Epithelial cell of prostate (primary cell): ENCODE measurements around the gene ATP9B.

Experiments used
- DNase-seq: peaks from one replicate; pipeline ENCODE4 v3.0.0-alpha.2; 2011; ENCODE audit warnings: low read depth, low spot score
- H3K27ac ChIP-seq: fragments of 450-650 bp; 2 replicates; pipeline ENCODE4 v1.5.1; 2017; ENCODE audit warnings: mild to moderate bottlenecking

The ATP9B gene

DNA sequence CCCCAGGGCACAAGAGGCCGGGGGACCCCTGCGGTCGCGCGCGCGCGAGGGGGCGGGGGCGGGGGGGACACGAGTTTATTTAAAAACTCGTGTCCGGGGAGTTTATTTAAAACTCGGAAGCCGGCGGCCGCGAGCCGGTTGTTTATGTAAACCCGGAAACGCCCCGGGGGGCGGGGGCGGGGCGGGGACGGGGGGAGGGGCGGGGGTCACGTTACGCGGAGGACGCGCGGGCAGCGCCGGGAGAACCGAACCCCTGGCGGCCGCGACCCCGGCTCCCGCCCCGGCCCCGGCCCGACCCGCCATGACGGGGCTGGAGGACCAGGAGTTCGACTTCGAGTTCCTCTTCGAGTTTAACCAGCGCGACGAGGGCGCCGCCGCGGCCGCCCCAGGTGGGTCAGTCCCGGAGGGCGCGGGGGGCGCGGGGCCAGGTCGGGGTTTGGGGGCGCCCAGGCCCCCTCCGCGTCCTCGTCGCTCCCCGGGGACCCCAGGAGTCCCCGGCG is 330.9 kb downstream of the ATP9B start:
- H3K27ac ChIP-seq, result no peak overlapping the region
- no peak for DNase-seq

DNA sequence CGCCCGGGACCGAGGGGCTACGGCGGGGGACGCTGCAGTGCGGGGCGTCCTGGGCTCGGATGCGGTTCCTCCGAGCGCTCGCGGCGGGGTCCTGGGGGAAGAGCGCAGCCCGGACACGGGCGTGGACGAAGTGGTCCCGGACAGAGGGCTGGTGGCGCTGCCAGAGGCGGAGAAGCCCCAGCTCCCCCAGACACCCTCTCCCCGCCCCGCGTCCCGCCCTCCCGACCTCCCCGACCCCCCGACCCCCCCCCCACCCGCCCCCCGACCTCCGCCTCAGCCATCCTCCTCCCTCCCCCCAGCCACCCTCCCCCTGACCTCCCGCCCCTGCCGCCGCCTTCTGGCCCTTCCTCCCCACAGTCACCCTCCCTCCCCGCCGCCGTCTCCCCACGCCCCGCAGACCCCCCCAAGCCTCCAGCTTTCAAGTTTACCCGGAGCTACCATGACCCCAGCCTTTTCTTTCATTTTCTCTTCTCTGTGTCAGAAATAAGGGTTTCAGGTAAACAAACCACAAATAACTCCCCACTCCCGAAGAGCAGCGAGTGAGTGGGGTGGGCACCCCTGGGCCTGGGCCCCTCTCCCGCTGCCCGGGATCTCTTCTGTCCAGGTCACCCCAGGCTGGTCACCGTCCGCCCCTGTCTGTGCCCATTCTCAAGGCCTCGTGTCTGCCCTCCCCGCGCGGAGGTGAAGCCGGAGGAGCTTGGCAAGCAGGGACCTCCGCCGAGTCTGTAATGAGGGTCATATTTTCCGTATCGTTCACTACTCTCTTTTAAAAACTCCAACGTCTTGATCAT is 331.6 kb downstream of the ATP9B start:
- H3K27ac ChIP-seq, result no peak overlapping the region
- DNase-seq, result no peak

DNA sequence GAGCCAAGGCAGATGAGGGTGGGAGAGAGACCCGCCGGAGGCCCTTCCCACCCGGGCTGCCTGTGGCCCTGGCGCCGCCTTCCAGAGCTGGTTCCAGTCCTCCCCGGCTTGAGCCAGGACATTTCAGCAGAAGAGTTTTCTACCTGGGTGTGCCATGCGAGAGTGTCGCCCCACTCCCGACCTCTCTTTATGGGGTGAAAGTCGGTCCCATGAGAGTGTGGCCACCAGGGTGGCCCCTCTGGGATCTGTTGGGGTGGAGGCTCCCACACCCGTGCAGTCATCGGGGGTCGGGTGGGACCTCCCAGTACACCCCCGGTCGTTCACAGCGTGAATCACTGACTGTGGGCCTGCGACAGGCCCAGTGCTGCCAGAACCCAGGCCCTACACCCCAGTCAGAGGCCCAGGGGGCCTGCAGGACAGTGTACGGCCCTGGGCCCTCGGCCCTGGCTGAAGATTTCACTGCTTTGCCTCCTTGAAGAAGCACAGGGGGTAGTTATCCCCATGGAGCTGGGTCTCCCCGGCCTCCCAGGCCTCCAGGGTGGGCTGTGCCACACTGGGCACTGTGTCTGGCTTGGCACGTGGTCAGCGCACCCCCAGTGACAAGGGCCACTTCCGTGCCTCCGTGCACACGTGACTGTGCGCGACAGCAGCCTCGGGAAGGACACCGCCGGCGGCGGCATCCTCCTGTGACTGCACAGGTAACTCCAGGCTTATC is 332.5 kb downstream of the ATP9B start:
- DNase-seq, result no peak
- no peak overlapping the region for H3K27ac ChIP-seq

DNA sequence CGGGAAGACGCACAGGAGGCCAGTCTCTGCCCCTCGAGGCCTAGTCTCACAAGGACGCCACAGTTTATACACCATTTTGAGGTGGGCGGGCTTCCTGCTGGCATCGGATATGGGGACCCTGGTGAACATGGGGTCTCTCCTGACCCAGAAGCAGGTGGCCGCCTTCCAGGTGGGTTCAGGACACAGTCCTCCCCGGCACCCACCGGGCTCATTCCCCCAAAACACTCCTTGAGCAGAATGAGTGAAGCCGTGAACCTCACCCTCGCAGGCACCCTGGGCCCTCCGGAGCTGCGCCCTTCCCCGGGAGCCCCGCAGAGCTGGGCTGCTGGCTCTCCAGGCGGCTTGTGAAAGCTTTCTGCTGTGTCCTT is 333.0 kb downstream of the ATP9B start:
- no peak overlapping the region for H3K27ac ChIP-seq
- no peak for DNase-seq

DNA sequence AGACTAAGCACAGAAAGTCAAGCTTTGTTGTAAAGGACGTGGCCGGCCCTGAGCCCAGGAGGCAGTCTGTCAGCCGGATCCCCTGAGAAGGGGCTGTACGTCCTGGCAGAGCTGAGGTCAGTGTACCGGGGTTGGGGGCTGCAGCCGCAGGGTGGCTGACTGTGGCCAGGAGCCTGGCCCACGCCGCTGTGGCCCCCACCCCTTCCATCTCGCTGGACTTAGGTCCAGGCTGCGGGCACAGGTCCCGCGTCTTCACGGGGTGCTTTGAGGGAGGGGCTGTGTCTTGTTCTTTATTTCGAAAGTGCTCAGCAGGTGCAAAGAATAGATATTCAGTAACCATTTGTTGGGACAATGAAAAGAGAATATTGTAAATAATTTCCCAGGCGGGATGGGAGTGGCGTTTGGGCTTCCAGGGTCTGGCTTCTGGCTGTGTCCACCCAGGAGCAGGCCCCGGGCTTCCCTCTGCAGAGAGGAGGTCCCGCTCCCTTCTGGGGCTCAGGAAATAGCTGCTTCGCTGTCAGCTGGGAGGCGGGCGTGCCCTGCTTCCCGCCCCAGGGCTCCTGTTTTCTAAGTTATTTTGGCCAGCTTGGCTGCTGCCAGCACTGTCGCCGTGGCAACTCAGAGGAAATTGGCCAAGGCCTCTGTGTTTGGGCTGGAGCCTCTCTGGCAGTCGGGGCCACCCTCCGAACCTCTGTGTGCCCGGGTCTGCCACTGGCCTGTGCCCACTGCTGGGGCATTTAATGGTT is 334.0 kb downstream of the ATP9B start:
- H3K27ac ChIP-seq, result peak overlapping the region; percentile 49
- no peak for DNase-seq

DNA sequence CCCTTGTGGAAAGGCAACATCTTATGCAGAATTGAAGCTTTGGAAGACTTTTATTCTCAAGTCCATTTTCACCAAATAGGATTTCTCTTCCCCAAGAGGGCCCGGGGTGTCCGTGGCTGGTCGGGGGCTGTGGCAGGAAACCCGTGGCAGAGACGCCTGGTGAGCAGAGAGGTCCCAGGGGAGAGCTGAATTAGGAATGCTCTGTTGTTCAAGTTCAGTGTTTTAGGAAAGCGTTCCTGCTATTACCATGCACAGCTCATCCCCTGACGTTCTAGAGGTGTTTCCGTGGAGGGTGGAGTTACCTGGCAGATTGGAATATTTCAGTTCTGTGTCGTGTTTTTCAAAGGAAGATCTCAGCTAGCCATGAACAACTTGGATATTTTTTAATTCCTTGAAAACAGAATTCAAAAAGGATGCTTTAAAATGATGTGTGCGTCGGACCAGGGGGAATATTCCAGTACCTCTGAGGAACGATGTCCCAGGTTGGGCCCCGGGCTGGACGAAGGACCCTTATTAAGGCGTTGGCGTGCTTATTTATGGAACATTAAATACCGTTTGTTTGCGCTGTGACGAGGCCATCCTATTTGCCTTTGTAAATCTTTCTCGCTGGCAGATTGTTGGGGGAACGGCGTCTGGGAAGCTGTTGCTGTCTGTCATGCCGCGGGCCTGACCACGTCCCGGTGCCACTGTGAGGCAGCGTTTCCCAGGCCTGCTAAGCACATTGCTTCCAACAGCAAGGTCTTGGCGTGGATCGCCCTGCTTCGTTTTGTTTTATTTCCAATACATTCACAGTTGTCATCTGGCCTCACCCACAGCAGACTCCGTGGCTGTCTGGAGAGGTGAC is 334.8 kb downstream of the ATP9B start:
- H3K27ac ChIP-seq, result peak overlapping the region; percentile 49
- no peak for DNase-seq

DNA sequence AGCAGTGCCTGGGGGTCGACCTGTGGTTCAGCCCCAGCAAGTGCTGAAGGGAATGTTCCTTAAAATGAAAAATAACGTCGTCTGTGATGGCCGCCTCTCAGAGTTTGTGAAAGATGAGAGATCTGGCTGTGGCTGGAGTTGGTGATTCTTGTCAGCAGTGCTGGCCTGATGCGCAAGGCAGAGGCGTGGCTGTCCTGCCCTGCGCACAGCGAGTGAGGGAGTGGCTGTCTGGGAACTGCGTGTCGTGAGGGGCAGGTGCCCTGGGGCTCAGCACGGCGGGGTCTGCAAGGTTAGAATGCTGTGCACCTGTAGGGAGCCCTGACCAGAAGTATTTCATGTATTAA is 335.3 kb downstream of the ATP9B start:
- no peak overlapping the region for H3K27ac ChIP-seq
- no peak for DNase-seq

DNA sequence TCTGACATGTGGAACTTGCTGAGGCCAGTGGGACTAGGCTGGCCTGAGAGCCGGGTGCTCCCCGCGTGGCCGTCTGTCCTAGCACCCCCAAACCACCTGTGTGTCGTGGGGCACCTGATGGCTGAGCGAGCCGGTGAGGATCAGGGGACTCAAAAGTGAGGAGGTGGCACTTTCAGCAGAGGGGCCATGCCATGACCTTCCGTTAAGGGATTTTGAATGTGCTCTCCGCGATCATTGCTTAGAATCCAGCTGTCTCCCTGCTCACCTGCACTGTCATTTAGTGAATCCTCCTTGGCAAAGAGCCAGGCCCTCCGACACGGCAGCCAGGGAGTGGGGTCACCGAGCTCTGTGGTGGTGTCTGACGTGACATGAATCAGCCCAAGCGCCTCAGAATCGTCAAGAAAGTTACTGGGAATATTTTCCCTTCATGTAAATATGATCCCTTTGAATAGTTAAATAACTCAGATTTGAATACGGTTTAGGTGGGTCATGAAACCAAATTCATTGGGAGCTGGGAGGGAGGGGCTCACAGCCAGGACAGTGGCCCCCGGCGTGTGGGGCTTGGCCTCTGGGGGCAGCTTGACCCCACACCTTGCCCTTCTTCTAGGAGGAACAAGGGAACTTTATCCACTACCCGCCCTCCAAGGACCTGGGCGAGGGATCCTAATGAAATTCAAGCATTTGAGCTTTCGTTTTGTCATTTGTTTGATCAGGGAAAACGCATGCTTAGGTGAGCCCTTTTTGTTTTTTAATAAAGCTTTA is 336.0 kb downstream of the ATP9B start:
- no peak for DNase-seq
- no peak overlapping the region for H3K27ac ChIP-seq

DNA sequence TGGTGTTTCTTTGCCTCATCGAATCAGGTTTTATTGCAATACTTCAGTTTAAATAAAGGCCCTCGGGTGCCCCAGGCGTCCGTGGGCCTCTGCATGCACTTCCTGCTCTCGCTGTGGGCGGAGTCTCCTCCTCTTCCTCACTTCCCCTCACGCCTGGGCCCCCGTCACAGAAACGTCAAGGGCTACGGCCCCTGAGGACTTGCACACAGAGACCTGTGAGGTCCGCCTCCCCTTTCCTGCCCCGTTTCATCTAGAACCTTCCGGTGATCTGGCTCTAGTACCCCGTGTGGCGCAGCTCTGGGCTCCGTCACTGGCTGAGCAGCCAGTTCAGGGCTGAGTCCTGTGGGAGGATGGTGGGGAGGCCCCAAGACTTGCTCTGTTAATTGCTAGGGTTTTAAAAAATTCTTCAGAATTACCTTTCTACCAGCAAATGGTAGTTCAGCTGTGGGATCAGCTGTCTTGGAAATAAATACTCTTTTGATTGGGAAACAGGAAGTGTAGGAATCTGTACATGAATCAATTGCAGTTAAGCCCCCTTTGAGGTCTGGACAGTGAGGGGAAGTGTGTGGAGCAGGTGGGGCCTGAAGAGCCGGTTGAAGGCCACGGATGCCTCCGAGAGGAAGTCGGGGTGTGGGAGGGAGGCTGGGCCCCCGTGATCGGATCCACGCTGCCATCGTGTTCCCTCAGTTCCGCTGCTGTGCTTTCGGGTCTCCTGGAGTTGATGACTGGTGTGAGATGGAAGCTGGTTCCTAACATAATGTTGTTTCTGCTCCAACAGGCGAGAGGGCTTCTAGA is 336.8 kb downstream of the ATP9B start:
- no peak for DNase-seq
- H3K27ac ChIP-seq, result no peak overlapping the region

DNA sequence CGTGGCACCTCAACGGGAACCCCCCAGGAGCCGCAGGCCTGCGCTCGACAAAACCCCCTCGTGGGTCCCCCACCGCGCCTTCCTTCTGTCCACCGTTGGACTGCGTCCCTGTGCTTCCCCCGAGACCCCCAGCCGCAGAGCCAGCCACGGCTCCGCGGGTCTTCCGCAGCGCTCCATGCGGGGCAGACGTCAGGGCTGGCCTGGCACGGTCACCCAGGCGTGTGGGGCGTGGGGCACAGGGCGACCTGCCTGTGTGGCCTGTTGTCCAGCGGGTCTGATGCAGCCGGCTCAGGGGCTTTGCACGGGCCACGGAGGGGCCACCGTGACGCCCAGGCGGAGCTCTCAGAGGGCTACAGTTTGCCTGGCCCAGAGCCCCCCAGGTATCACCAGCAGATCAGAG is 337.5 kb downstream of the ATP9B start:
- no peak overlapping the region for H3K27ac ChIP-seq
- DNase-seq, result no peak

DNA sequence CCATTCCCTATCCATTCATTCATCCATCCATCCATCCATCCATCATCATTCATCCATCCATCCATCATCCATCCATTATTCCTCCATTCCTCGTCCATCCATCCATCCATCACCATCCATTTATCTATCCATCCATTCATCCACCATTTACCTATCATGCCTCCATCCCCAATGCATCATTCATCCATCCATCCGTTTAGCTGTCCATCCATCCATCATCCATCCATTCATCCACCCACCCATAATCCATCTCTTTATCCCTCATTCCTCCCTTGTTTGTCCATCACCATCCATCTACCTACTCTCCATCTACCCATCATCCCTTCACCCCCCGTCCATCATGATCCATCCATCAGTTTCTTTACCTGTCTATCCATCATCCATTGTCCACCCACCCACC is 340.1 kb downstream of the ATP9B start:
- no peak for DNase-seq
- H3K27ac ChIP-seq, result no peak overlapping the region

DNA sequence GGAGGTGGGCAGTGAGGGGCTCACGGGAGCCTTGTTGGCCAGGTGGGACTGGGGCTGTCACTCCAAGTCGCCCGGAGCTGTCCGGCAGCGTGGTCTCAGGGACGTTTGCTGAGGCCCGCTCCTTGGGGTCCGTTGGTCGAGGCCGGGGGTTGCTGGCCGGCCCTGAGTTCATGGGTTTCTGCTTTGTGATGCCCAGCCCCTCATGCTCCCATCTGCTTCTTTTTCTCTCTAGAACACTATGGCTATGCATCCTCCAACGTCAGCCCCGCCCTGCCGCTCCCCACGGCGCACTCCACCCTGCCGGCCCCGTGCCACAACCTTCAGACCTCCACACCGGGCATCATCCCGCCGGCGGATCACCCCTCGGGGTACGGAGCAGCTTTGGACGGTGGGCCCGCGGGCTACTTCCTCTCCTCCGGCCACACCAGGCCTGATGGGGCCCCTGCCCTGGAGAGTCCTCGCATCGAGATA is 341.0 kb downstream of the ATP9B start:
- no peak for DNase-seq
- H3K27ac ChIP-seq, result no peak overlapping the region

DNA sequence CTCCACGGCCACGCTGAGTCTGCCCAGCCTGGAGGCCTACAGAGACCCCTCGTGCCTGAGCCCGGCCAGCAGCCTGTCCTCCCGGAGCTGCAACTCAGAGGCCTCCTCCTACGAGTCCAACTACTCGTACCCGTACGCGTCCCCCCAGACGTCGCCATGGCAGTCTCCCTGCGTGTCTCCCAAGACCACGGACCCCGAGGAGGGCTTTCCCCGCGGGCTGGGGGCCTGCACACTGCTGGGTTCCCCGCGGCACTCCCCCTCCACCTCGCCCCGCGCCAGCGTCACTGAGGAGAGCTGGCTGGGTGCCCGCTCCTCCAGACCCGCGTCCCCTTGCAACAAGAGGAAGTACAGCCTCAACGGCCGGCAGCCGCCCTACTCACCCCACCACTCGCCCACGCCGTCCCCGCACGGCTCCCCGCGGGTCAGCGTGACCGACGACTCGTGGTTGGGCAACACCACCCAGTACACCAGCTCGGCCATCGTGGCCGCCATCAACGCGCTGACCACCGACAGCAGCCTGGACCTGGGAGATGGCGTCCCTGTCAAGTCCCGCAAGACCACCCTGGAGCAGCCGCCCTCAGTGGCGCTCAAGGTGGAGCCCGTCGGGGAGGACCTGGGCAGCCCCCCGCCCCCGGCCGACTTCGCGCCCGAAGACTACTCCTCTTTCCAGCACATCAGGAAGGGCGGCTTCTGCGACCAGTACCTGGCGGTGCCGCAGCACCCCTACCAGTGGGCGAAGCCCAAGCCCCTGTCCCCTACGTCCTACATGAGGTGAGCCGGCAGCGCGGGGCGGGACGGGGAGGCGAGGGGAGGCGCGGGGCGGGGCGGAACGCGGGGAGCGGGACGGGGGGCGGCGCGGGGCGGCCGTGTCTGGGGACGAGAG is 341.8 kb downstream of the ATP9B start:
- no peak overlapping the region for H3K27ac ChIP-seq

DNA sequence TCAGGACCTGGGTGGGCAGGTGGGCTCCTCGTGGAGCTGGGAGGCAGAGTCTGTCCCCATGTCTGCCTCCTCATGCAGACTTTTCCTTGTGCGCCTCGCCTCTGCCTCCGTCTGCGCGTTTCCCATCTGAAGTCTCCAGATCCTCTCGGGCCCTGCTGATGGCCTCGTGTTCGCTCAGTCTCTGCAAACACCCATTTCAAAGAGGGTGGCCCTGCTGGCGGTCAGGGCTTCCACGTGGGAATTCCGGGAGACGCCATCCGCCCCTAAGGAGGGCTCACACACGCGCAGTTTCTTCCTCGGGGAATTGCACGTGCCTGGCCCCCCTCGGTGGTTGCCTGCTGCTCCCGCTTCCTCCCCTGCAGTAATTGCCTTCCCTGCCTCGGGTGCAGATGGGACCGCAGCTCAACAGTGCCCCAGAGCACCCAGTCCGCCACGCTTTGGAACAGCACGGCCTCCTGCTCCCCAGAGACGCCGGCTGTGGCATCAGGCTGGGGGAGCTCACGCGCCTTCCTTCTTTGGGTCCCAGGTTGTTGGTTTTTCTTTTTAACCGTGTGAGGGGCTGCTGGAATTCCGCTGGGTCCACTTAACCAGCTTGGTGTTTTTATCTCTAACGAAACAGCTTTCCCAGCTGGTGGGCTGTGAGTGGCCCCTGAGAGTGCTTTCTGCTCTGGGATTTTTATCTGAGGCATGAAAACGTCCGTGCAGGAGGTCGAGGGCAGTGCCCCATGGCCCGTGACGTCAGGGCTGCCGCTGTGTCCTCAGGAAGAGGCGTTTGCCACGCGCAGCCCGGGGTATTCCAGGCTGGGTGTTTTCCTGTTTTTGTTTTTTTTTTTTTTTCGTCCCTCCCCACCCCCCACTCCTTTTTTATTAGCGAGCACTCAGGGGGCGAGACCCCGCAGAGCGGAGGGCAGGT is 342.7 kb downstream of the ATP9B start:
- no peak overlapping the region for H3K27ac ChIP-seq
- DNase-seq, result no peak

More for the DNA sequence above, 341.8 kb downstream of the ATP9B start:
- no peak for DNase-seq

DNA sequence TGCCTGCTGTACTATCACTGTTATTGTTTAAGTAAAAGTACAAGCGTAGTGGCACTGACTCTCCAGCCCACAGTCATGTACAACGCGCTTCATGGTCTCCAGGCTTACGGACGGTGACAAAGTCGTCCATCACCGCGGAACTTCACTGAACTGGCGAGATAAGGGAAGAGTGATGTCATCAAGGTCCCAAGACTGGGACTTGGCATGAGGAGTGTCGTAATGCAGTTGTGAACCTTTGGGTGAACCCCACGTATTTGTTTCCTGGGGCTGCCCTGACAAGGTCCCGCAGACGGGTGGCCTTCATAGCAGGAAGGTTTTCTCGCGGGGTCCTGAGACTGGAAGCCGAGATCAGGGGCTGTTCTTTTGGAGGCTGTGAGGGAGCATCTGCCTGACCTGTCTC is 343.8 kb downstream of the ATP9B start:
- no peak for DNase-seq

DNA sequence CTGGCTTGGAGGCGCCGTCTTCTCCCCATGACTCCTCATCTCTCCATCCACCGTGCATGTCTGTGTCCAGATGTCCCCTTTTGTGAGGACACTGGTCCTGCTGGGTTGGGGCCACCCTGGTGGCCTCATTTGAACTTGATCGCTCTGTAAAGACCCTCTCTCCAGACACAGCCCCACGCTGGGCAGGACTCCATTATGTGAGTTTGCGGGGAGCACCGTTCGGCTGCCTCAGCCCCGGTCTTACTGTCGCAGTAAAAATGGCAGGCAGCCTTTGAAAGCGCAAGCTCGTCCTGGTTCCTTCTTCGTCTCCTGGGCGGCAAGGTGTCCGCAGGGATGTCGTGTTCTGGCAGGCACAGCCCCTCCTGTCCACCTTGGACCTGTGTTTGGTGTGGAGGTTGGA is 344.2 kb downstream of the ATP9B start:
- H3K27ac ChIP-seq, result no peak overlapping the region
- DNase-seq, result no peak

More for the DNA sequence above, 343.8 kb downstream of the ATP9B start:
- no peak overlapping the region for H3K27ac ChIP-seq

DNA sequence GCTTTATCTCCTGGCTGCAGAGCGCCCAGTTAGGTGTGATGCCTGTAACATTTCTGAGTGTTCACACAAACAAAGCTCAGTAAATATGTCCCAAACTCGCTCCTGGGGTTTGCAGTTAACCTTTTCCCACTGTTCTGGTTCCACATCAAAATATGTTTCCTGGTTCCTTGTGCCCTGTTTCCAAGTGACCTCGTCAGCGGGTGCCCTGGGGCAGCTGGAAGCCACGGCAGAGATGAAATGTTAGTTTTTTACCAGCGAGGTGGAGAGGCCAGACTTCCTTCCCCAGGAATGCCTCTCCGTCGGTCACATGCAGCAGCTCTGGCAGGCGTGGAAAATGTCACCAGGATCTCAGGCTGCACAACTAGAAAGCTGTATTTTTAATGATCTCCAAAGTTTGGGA is 344.7 kb downstream of the ATP9B start:
- no peak overlapping the region for H3K27ac ChIP-seq
- no peak for DNase-seq
